HG03571 (cell line): ENCODE measurements around the gene CFAP251.
"Not testable (repeated sequence)": the region's sequence is repeated elsewhere in the genome, so short reads cannot be mapped to it uniquely, and the experiment has no call there.

ENCODE experiments used
- ATAC-seq: cut with Tn5 transposase; IDR thresholded peaks from one replicate; pipeline ENCODE4 v1.9.1; 2021; ENCODE audit not compliant: unreplicated experiment

CFAP251 gene

DNA sequence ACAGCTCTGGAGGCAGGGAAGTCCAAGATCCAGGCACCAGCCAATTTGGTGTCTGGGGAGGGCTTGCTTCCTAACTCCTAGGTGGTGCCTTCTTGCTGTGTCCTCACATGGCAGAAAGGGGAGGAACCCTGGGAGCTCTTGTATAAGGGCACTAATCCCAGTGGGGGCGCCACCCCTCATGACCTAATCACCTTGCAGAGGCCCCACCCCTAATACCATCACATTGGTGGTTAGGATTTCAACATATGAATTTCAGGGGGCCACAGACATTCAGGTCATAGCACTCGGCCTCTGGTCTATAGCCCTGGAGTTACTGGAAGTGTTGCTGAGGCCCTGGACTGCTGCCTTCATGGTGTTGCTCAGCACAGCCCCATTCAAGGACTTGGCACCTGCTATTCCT, 15.2 kb upstream of the CFAP251 start:
- ATAC-seq = no peak

- ATAC-seq = no peak
Observed at GRCh38 chr12:121905746-121906145, 12.6 kb upstream of the CFAP251 start.

GRCh38 chr12:121908702-121909101, 9.7 kb upstream of the CFAP251 start:
- ATAC-seq = no peak

DNA sequence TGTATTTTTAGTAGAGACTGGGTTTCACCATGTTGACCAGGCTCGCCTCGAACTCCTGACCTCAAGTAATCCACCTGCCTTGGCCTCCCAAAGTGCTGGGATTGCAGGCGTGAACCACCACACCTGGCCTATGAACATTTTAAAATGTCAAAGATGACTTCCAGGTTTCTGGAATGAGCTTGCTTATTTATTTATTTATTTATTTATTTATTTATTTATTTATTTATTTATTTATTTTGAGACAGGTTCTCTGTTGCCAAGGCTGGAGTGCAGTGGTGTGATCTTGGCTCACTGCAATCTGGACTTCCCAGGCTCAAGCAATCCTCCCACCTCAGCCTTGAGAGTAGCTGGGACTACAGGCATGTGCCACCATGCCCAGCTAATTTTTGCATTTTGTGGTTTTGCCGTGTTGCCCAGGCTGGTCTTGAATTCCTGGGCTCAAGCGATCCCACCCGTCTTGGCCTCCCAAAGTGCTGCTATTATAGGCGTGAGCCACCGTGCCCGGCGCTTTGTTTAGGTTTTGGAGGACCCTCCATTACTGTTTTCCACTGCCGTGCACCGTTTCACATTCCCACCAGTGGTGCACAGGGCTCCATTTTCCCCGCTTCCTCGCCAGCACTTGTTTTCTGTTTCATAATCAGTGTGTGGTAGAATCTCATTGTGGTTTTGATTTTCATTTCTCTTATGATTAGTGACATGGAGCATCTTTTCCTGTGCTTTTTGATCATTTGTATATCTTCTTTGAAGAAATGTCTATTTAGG, 6.4 kb upstream of the CFAP251 start:
- ATAC-seq = no peak

DNA sequence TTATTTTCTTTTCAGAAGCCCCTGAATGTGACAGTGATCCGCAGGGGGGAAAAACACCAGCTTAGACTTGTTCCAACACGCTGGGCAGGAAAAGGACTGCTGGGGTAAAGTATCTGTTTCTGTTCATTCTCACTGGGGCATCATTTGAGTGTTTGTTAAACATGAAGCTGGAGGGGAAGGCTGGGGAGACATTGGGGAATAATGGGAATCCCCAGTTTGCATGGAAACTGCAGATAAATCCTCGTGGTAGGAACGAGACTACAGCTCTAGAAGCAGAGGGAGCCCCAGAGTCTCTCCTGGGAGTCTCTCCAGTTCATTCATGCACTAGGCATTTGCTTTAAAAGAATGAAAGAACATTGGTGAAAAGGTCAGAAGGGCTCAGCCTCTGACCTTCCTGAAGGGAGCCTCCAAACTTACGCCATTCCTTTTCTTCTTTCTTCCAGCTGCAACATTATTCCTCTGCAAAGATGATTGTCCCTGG, 2.5 kb upstream of the CFAP251 start:
- no peak for ATAC-seq

- ATAC-seq = no peak
Observed at GRCh38 chr12:121916719-121917118, 1.7 kb upstream of the CFAP251 start.

DNA sequence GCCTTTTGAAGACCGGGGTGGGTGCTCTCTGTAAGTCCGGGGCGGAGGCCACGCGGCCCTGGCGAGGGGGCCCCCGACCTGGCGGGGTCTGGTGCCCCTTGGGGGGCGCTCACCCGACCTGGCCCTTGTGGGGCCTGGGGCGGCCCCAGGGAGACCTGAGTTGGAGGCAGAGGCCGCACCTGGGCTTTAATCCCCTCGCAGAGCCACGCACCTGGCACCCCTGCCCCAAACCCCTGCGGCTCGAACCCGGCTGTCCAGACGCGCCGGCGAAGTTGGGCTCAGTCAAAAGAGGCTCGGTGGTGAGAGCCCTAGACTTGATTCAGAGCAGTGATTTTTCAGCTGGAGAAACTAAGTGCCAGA, 267 bp downstream of the CFAP251 start:
- ATAC-seq = peak; percentile 36

- ATAC-seq = no peak
Observed at GRCh38 chr12:121921066-121921465, 2.7 kb downstream of the CFAP251 start.

GRCh38 chr12:121925358-121925695, 6.9 kb downstream of the CFAP251 start:
- ATAC-seq = no peak

DNA sequence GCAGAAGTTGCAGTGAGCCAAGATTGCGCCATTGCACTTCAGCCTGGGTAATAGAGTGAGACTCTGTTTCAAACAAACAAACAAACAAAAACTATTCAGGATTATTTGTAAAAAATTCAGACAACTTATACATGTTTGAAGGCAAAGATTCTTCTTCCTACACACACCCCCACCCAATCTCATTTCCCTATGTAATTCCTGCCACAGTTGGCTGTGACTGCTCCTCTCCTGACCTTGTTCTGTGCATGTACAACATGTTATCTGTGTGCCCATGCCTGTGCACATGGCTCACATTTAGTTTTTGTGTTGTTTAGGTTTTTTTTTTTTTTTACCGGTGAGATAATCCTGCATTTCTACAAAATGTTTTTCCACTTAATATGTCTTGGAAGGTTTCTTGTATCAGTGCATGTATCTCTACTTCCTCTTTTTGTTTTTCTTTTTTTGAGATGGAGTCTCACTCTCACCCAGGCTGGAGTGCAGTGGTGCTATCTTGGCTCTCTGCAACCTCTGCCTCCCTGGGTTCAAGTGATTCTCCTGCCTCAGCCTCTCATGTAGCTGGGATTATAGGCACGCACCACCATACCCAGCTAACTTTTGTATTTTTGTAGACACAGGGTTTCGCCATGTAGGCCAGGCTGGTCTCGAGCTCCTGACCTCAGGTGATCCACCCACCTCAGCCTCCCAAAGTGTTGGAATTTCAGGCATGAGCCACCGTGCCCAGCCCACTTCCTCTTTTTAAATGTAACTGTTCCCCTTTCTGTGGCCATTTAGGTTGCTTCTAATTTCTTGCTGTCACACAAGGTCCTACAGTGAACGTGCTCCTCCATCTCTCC, 8.7 kb downstream of the CFAP251 start:
- no peak for ATAC-seq

GRCh38 chr12:121927813-121928212, 9.4 kb downstream of the CFAP251 start:
- no peak for ATAC-seq

DNA sequence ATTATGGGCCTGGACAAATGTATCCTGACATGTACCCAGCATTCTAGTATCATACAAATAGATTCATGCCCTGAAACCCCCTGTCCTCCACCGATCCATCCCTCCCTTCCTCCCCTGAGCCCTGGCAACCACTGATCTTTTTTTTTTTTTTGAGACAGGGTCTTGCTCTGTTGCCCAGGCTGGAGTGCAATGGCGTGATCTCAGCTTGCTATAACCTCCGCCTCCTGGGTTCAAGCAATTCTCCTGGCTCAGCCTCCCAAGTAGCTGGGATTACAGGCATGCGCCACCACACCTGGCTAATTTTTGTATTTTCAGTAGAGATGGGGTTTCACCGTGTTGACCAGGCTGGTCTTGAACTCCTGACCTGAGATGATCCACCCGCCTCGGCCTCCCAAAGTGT, 11.2 kb downstream of the CFAP251 start:
- not testable (repeated sequence) for ATAC-seq

DNA sequence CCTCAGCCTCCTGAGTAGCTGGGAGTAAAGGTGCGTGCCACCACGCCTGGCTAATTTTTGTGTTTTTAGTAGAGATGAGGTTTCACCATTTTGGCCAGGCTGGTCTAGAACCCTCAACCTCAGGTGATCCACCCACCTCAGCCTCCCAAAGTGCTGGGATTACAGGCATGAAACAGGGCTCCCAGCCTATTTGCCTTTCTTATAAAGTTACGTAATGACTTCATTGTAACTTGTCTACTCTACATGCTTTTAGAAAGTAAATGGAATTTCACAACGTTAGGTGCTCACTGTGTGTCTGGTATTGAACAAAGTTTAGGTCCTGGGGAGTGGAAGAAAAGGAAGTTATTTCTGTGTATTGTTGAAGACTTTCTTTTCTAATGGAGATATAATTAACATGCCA, 12.5 kb downstream of the CFAP251 start:
- no peak for ATAC-seq

DNA sequence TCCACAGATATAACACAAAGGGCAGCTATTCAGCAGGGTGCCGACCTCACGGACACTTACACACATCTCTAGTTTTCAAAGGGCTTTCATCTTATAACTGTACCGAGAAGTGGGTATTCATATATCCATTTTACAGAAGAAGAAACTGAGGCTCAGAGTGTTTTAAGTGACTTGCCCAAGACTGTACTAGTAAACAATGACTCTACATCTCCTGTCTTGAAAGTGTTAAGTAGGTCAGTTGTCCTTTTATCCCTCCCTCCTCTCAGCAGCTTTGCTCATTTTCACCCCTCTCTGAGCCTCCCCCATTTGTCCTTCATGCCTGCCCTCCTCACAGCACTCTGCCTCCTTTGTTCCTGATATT, 13.8 kb downstream of the CFAP251 start:
- ATAC-seq = no peak

DNA sequence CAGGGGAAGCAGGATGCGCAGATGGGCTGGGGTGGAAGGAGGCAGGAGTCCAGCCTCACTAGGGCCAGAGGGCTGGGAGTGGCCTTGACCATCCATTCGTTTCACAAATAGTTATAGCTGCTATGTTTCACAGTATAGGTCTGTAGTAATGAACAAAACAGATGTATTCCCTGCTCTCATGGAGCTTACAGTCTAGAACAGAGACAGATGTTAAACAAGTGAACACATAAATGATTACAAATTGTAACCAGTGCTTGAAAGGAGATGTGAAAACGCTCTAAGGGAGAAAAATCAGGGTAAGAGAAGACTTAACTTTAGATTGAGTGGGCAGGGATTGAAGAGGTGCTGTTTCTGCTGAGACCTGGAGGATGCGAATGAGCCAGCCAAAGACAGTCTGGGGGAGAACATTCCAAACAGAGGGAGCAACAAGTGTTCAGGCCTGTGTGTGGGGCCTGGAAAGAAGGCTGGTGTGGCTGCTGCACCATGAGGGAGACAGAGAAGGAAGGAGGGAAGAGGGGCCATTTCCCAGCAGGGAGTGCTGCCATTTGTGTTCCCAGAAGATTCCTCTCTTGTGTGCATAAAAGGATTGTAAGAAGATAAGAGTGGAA, 14.6 kb downstream of the CFAP251 start:
- ATAC-seq = no peak

- ATAC-seq = no peak
Observed at GRCh38 chr12:121933522-121934308, 15.3 kb downstream of the CFAP251 start.

GRCh38 chr12:121934309-121934664, 15.9 kb downstream of the CFAP251 start:
- no peak for ATAC-seq

- no peak for ATAC-seq
Observed at GRCh38 chr12:121937654-121938053, 19.3 kb downstream of the CFAP251 start.

DNA sequence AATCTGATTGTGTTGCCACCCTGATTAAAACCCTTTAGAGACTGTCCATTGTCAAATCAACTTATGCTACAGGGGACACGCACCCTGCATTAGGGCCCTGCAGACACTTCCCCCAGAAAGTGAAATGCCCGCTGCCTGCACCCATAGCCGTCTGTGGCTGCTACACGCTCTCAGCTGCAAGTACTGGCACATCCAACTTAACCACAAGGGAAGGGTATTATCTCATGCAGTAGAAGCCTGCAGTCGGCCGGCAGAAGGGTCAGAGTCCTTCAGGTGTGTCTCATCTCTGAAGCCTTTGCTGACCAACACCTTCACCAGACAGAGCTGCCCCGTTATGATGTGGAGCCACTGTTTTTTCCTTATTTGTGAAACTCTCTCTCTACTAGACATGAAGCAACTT, 20.8 kb downstream of the CFAP251 start:
- ATAC-seq = no peak

GRCh38 chr12:121939992-121940766, 21.8 kb downstream of the CFAP251 start:
- no peak for ATAC-seq
